HepG2 (cell line): Measurements from ENCODE around the gene PRM3. TPM values are rescaled to one million over a fixed set of nuclear protein-coding genes. Genes with fewer than 3 reads are reported as not detected.

Experiments
- ASH2L ChIP-seq: fragments of 300-600, 200-600 bp; sonication (generic); IDR thresholded peaks from 2 replicates; pipeline ENCODE4 v1.7.0; 2017; ENCODE audit warnings: low read depth, mild to moderate bottlenecking, moderate library complexity, mixed read lengths, low read length; ENCODE audit not compliant: insufficient read length
- ATF7 ChIP-seq, 2 experiments: fragments of 450-650 bp in 1 of 2; sonication (generic) in 1 of 2; formaldehyde crosslinking in 1 of 2; IDR thresholded peaks; 2 replicates each; pipeline versions ENCODE4 v1.4.0 to v1.6.1; 2016 to 2020; ENCODE audit warnings: antibody characterized with exemption in 1 of 2, mild to moderate bottlenecking in 1 of 2, missing genetic modification reagents in 1 of 2
- BHLHE40 ChIP-seq: IDR thresholded peaks from 2 replicates; pipeline ENCODE4 v1.6.1; 2011; ENCODE audit warnings: low read length, improper control_type of control experiment
- CBX1 ChIP-seq: IDR thresholded peaks from one replicate; pipeline ENCODE4 v1.6.1; 2016; ENCODE audit warnings: antibody characterized with exemption, low read depth
- CCAR2 ChIP-seq: fragments of 200-400 bp; formaldehyde crosslinking; optimal IDR thresholded peaks from 2 replicates; pipeline ENCODE3; 2018; ENCODE audit warnings: low read depth, mild to moderate bottlenecking, low read length, moderate library complexity
- CCDC6 ChIP-seq: sonication (generic); formaldehyde crosslinking; IDR thresholded peaks from 2 replicates; pipeline ENCODE4 v1.8.1; 2022; ENCODE audit warnings: mild to moderate bottlenecking, missing genetic modification reagents, moderate library complexity
- ETV5 ChIP-seq: IDR thresholded peaks from 2 replicates; pipeline ENCODE4 v1.6.1; 2018; ENCODE audit warnings: missing biosample characterization, missing genetic modification reagents, inconsistent platforms, borderline replicate concordance
- GLI4 ChIP-seq: sonication (generic); formaldehyde crosslinking; IDR thresholded peaks from 2 replicates; pipeline ENCODE4 v1.5.1; 2020; ENCODE audit warnings: missing genetic modification reagents, mild to moderate bottlenecking, moderate library complexity, borderline replicate concordance
- MED1 ChIP-seq: sonication (generic); formaldehyde crosslinking; IDR thresholded peaks from 2 replicates; pipeline ENCODE4 v1.4.0; 2020; ENCODE audit warnings: missing genetic modification reagents
- NBN ChIP-seq: fragments of 450-650 bp; conservative IDR thresholded peaks from 2 replicates; pipeline ENCODE4 v1.6.1; 2017
- POLR2A ChIP-seq, 2 experiments: IDR thresholded peaks; 2 replicates each; pipeline ENCODE4 v1.6.1; 2011; ENCODE audit warnings: low read depth in 2 of 2, low read length in 2 of 2, mild to moderate bottlenecking in 1 of 2, moderate library complexity in 1 of 2; ENCODE audit not compliant: insufficient read depth in 1 of 2
- SIX4 ChIP-seq: sonication (generic); formaldehyde crosslinking; IDR thresholded peaks from 2 replicates; pipeline ENCODE4 v1.4.0; 2020; ENCODE audit warnings: missing genetic modification reagents
- ZBTB7A ChIP-seq: sonication (generic); formaldehyde crosslinking; IDR thresholded peaks from 2 replicates; pipeline ENCODE4 v1.8.0; 2022; ENCODE audit warnings: mild to moderate bottlenecking, missing genetic modification reagents
- ZC3H13 ChIP-seq: sonication (generic); formaldehyde crosslinking; IDR thresholded peaks from 2 replicates; pipeline ENCODE4 v1.8.1; 2023; ENCODE audit warnings: mild to moderate bottlenecking, missing genetic modification reagents, moderate library complexity
- ZFP90 ChIP-seq: sonication (generic); formaldehyde crosslinking; IDR thresholded peaks from 2 replicates; pipeline ENCODE4 v1.8.0; 2022; ENCODE audit warnings: missing genetic modification reagents, mild to moderate bottlenecking, inconsistent platforms, borderline replicate concordance
- ZNF12 ChIP-seq: sonication (generic); formaldehyde crosslinking; IDR thresholded peaks from 2 replicates; pipeline ENCODE4 v1.5.0; 2020; ENCODE audit warnings: missing genetic modification reagents
- ZNF235 ChIP-seq: sonication (generic); formaldehyde crosslinking; IDR thresholded peaks from 2 replicates; pipeline ENCODE4 v1.8.1; 2023; ENCODE audit warnings: mild to moderate bottlenecking, missing genetic modification reagents, borderline replicate concordance
- ZNF354B ChIP-seq: sonication (generic); formaldehyde crosslinking; IDR thresholded peaks from 2 replicates; pipeline ENCODE4 v1.8.0; 2022; ENCODE audit warnings: mild to moderate bottlenecking, missing genetic modification reagents
- polyA plus RNA-seq, 8 experiments: library from polyadenylated mRNA; depleted of rRNA in 3 of 8; stranded (reverse) in 7 of 8; unstranded in 1 of 8; fragments of >200 nt; fragmentation: Illumina TruSeq in 4 of 8; extraction: Trizol in 4 of 8; gene quantifications; 2 replicates each; pipeline versions ENCODE4 v1.2.1 to v1.2.3, GENCODE V29; 2011 to 2016; ENCODE audit warnings: low read depth in 4 of 8, missing spikeins in 1 of 8, mixed read lengths in 1 of 8; ENCODE audit not compliant: insufficient read depth in 1 of 8
- total RNA-seq, 5 experiments: library from RNA; depleted of rRNA; stranded (reverse); fragments of >200 nt; fragmentation: Illumina TruSeq; extraction: Trizol; gene quantifications; 2 replicates each; pipeline ENCODE4 v1.2.3, GENCODE V29; 2016; ENCODE audit warnings: low read depth in 1 of 5
- TF ChIP-seq, protein P1 (sequence below): sonication (generic); formaldehyde crosslinking; IDR thresholded peaks from 2 replicates; pipeline ENCODE4 v1.4.0; 2020; ENCODE audit warnings: missing genetic modification reagents
- TF ChIP-seq, protein P2 (sequence below): sonication (generic); formaldehyde crosslinking; IDR thresholded peaks from 2 replicates; pipeline ENCODE4 v1.5.0; 2020; ENCODE audit warnings: missing genetic modification reagents
- TF ChIP-seq, protein P3 (sequence below): sonication (generic); formaldehyde crosslinking; IDR thresholded peaks from 2 replicates; pipeline ENCODE4 v1.8.0; 2022; ENCODE audit warnings: missing genetic modification reagents, mild to moderate bottlenecking, borderline replicate concordance
- TF ChIP-seq, protein P4 (sequence below): sonication (generic); formaldehyde crosslinking; IDR thresholded peaks from 2 replicates; pipeline ENCODE4 v1.5.1; 2020; ENCODE audit warnings: missing genetic modification reagents, mild to moderate bottlenecking, borderline replicate concordance

PRM3 gene
- total and polyA plus RNA-seq, 2 of the 13 experiments (the other 11 are each of a cell fraction or from before 2014, with no cell fraction given): not detected

DNA sequence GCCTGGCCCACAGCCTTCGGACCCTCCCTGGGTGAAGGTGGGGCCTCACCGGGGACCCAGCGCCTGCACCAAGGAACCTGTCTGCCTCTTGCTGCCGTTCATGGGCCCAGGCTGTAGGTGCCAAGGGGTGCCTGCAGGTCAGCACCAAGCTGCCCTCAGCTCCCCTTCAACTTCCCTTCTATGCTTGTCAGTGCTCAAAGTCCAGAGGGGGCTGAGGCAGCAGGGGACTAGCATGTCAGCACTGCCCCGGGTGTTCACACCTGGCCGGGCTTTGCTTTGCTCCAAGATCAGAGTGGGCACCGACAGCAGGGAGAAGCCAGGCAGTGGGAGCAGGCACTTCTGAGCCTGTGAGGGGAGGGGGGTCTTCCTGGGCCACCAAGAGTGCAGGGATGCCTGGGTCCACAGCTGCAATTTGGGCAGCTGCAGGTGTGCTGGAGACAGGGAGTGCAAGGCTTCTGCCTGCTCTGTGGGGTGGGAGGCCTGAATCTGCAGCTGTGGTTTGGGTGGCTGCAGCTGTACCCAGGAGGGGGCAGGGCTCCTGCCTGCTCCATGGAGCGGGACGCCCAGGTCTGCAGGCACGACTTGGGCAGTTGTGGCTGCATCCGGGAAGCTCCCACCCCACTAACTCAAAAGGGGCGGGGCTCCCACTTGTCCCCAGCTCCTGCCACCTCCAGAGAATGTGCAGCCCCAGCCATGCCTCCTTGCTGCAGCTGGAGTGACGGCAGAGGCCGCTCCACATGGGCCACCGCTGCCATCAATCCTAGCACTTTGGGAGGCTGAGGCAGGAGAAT lies 35.3 kb upstream of the PRM3 start (continued):
- TF ChIP-seq ASH2L: peak; percentile 35
- peak in 1 of 2 experiments; percentile 56; a peak in 2 of 4 replicates for TF ChIP-seq POLR2A (IDR thresholded peaks at IDR 0.05; ENCODE audit: insufficient read depth in 1 of 2, low read depth in 2 of 2, low read length in 2 of 2)
- peak; percentile 42; the same call in 1 of the 2 replicates for TF ChIP-seq ZFP90 (CRISPR knock-in tag)
- peak; percentile 64; the same call in 1 of the 2 replicates for TF ChIP-seq ZNF354B (CRISPR knock-in tag)
- TF ChIP-seq BHLHE40: 0 out of 2 replicates have a peak, but pooled peaks have one; percentile 3
- peak; percentile 47; the same call in 1 of the 2 replicates for TF ChIP-seq SIX4 (CRISPR knock-in tag)
- TF ChIP-seq CBX1: peak; percentile 91
- TF ChIP-seq, protein P1, sequence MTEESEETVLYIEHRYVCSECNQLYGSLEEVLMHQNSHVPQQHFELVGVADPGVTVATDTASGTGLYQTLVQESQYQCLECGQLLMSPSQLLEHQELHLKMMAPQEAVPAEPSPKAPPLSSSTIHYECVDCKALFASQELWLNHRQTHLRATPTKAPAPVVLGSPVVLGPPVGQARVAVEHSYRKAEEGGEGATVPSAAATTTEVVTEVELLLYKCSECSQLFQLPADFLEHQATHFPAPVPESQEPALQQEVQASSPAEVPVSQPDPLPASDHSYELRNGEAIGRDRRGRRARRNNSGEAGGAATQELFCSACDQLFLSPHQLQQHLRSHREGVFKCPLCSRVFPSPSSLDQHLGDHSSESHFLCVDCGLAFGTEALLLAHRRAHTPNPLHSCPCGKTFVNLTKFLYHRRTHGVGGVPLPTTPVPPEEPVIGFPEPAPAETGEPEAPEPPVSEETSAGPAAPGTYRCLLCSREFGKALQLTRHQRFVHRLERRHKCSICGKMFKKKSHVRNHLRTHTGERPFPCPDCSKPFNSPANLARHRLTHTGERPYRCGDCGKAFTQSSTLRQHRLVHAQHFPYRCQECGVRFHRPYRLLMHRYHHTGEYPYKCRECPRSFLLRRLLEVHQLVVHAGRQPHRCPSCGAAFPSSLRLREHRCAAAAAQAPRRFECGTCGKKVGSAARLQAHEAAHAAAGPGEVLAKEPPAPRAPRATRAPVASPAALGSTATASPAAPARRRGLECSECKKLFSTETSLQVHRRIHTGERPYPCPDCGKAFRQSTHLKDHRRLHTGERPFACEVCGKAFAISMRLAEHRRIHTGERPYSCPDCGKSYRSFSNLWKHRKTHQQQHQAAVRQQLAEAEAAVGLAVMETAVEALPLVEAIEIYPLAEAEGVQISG (CRISPR knock-in tag): peak; percentile 43
- no peak for TF ChIP-seq CCAR2
- peak; percentile 20 for TF ChIP-seq ETV5 (CRISPR knock-in tag)
- 0 out of 2 replicates have a peak, but pooled peaks have one; percentile 41 for TF ChIP-seq ZNF12
- no peak for TF ChIP-seq ATF7 (IDR thresholded peaks at IDR 0.05)
- TF ChIP-seq ATF7 (CRISPR knock-in tag; IDR thresholded peaks at IDR 0.05): peak; percentile 74; the same call in 1 of the 2 replicates
- TF ChIP-seq, protein P2, sequence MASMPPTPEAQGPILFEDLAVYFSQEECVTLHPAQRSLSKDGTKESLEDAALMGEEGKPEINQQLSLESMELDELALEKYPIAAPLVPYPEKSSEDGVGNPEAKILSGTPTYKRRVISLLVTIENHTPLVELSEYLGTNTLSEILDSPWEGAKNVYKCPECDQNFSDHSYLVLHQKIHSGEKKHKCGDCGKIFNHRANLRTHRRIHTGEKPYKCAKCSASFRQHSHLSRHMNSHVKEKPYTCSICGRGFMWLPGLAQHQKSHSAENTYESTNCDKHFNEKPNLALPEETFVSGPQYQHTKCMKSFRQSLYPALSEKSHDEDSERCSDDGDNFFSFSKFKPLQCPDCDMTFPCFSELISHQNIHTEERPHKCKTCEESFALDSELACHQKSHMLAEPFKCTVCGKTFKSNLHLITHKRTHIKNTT (CRISPR knock-in tag): no peak
- TF ChIP-seq ZNF235 (CRISPR knock-in tag): 0 out of 2 replicates have a peak, but pooled peaks have one; percentile 80
- TF ChIP-seq GLI4 (CRISPR knock-in tag): peak; percentile 71; the same call in 1 of the 2 replicates
- TF ChIP-seq ZBTB7A (CRISPR knock-in tag): peak; percentile 97
- TF ChIP-seq NBN: no peak
- peak; percentile 34; the same call in 1 of the 2 replicates for TF ChIP-seq ZC3H13 (CRISPR knock-in tag)
- TF ChIP-seq, protein P3, sequence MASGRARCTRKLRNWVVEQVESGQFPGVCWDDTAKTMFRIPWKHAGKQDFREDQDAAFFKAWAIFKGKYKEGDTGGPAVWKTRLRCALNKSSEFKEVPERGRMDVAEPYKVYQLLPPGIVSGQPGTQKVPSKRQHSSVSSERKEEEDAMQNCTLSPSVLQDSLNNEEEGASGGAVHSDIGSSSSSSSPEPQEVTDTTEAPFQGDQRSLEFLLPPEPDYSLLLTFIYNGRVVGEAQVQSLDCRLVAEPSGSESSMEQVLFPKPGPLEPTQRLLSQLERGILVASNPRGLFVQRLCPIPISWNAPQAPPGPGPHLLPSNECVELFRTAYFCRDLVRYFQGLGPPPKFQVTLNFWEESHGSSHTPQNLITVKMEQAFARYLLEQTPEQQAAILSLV (CRISPR knock-in tag): peak; percentile 88
- TF ChIP-seq, protein P4, sequence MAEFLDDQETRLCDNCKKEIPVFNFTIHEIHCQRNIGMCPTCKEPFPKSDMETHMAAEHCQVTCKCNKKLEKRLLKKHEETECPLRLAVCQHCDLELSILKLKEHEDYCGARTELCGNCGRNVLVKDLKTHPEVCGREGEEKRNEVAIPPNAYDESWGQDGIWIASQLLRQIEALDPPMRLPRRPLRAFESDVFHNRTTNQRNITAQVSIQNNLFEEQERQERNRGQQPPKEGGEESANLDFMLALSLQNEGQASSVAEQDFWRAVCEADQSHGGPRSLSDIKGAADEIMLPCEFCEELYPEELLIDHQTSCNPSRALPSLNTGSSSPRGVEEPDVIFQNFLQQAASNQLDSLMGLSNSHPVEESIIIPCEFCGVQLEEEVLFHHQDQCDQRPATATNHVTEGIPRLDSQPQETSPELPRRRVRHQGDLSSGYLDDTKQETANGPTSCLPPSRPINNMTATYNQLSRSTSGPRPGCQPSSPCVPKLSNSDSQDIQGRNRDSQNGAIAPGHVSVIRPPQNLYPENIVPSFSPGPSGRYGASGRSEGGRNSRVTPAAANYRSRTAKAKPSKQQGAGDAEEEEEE (CRISPR knock-in tag): peak; percentile 61
- peak; percentile 90; the same call in 1 of the 2 replicates for TF ChIP-seq CCDC6 (CRISPR knock-in tag)
- TF ChIP-seq MED1 (CRISPR knock-in tag): peak; percentile 76
